Stomach (tissue), 4 donors: ENCODE results near the gene EXOC3.

Source experiments
- CTCF ChIP-seq, 7 experiments: fragments of 450-650 bp in 4 of 7; fragments of 200-600 bp in 3 of 7; sonication (generic) in 3 of 7; IDR thresholded peaks; one replicate each; pipeline ENCODE4 v1.5.1; 2016 to 2019; ENCODE audit warnings: antibody characterized with exemption in 7 of 7, control low read depth in 2 of 7, mild to moderate bottlenecking in 1 of 7
- EP300 ChIP-seq: sonication (generic); formaldehyde crosslinking; IDR thresholded peaks from one replicate; pipeline ENCODE4 v1.6.1; 2017; ENCODE audit warnings: antibody characterized with exemption
- POLR2A ChIP-seq, 4 donors: fragments of 450-650 bp; IDR thresholded peaks; one replicate each; pipeline ENCODE4 v1.6.1; 2016; ENCODE audit warnings: antibody characterized with exemption in 4 of 4, control low read depth in 2 of 4, mild to moderate bottlenecking in 1 of 4, moderate library complexity in 1 of 4

GRCh38 chr5:460273-460625 lies 17.3 kb downstream of the EXOC3 start:
- no peak for TF ChIP-seq POLR2A (IDR thresholded peaks at IDR 0.05)
- no peak for TF ChIP-seq EP300
- TF ChIP-seq CTCF (IDR thresholded peaks at IDR 0.05): no peak
